B cell (primary cell): Measurements from ENCODE around the gene VPS11.

Source experiments
- EZH2 ChIP-seq: IDR thresholded peaks from 2 replicates; pipeline ENCODE4 v1.6.1; 2012; ENCODE audit warnings: borderline replicate concordance, low read depth, mild to moderate bottlenecking, moderate library complexity, low read length; ENCODE audit not compliant: insufficient read depth, poor library complexity, severe bottlenecking
- TF ChIP-seq, protein P1 (sequence below): fragments of 200-600 bp; IDR thresholded peaks from one replicate; pipeline ENCODE4 v1.8.0; 2022; ENCODE audit warnings: antibody characterized with exemption, mild to moderate bottlenecking

- TF ChIP-seq, protein P1, sequence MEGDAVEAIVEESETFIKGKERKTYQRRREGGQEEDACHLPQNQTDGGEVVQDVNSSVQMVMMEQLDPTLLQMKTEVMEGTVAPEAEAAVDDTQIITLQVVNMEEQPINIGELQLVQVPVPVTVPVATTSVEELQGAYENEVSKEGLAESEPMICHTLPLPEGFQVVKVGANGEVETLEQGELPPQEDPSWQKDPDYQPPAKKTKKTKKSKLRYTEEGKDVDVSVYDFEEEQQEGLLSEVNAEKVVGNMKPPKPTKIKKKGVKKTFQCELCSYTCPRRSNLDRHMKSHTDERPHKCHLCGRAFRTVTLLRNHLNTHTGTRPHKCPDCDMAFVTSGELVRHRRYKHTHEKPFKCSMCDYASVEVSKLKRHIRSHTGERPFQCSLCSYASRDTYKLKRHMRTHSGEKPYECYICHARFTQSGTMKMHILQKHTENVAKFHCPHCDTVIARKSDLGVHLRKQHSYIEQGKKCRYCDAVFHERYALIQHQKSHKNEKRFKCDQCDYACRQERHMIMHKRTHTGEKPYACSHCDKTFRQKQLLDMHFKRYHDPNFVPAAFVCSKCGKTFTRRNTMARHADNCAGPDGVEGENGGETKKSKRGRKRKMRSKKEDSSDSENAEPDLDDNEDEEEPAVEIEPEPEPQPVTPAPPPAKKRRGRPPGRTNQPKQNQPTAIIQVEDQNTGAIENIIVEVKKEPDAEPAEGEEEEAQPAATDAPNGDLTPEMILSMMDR, result no peak
- TF ChIP-seq EZH2, result no peak
These were observed 13.2 kb upstream of the VPS11 start for GRCh38 chr11:119054418-119054817.
